Measurements from ENCODE around the gene TBC1D4.

DNA sequence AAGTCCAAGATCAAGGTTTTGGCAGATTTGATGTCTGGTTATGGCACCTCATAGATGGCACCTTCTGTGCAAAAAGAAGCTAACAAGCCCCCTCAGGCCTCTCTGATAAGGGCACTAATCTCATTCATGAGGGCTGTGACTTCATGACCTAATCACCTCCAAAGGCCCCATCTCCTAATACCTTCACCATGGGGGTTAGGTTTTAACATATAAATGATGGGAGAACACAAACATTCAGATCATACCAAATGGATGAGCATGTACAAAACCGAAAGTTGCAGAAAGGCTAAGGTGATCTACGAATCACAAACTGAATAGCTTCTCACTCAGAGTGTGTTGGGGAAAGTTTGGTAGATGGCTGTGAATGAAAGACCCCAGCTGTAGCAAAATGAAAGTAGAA lies 217.4 kb downstream of the TBC1D4 start:
- TF ChIP-seq KAT7 (CRISPR knock-in tag; IDR thresholded peaks at IDR 0.05; ENCODE audit: borderline replicate concordance) (no peak), BRF1 (IDR thresholded peaks at IDR 0.05; ENCODE audit: borderline replicate concordance, extremely low read depth, insufficient read length) (no peak), POLR2A (conservative IDR thresholded peaks at IDR 0.05) (no peak), SRF (CRISPR knock-in tag; IDR thresholded peaks at IDR 0.05) (no peak), FOSL1 (tag; conservative IDR thresholded peaks at IDR 0.05) (no peak), ZKSCAN8 (CRISPR knock-in tag; IDR thresholded peaks at IDR 0.05) (no peak), HNRNPUL1 (IDR thresholded peaks at IDR 0.05; ENCODE audit: low read length) (no peak), NR3C1 (CRISPR knock-in tag; IDR thresholded peaks at IDR 0.05) (no peak)
- TF ChIP-seq, protein P1, sequence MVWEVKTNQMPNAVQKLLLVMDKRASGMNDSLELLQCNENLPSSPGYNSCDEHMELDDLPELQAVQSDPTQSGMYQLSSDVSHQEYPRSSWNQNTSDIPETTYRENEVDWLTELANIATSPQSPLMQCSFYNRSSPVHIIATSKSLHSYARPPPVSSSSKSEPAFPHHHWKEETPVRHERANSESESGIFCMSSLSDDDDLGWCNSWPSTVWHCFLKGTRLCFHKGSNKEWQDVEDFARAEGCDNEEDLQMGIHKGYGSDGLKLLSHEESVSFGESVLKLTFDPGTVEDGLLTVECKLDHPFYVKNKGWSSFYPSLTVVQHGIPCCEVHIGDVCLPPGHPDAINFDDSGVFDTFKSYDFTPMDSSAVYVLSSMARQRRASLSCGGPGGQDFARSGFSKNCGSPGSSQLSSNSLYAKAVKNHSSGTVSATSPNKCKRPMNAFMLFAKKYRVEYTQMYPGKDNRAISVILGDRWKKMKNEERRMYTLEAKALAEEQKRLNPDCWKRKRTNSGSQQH (CRISPR knock-in tag; IDR thresholded peaks at IDR 0.05): no peak
- TF ChIP-seq, protein P2, sequence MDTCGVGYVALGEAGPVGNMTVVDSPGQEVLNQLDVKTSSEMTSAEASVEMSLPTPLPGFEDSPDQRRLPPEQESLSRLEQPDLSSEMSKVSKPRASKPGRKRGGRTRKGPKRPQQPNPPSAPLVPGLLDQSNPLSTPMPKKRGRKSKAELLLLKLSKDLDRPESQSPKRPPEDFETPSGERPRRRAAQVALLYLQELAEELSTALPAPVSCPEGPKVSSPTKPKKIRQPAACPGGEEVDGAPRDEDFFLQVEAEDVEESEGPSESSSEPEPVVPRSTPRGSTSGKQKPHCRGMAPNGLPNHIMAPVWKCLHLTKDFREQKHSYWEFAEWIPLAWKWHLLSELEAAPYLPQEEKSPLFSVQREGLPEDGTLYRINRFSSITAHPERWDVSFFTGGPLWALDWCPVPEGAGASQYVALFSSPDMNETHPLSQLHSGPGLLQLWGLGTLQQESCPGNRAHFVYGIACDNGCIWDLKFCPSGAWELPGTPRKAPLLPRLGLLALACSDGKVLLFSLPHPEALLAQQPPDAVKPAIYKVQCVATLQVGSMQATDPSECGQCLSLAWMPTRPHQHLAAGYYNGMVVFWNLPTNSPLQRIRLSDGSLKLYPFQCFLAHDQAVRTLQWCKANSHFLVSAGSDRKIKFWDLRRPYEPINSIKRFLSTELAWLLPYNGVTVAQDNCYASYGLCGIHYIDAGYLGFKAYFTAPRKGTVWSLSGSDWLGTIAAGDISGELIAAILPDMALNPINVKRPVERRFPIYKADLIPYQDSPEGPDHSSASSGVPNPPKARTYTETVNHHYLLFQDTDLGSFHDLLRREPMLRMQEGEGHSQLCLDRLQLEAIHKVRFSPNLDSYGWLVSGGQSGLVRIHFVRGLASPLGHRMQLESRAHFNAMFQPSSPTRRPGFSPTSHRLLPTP (IDR thresholded peaks at IDR 0.05; ENCODE audit: borderline replicate concordance, extremely low read depth, insufficient read length): no peak
- TF ChIP-seq, protein P3, sequence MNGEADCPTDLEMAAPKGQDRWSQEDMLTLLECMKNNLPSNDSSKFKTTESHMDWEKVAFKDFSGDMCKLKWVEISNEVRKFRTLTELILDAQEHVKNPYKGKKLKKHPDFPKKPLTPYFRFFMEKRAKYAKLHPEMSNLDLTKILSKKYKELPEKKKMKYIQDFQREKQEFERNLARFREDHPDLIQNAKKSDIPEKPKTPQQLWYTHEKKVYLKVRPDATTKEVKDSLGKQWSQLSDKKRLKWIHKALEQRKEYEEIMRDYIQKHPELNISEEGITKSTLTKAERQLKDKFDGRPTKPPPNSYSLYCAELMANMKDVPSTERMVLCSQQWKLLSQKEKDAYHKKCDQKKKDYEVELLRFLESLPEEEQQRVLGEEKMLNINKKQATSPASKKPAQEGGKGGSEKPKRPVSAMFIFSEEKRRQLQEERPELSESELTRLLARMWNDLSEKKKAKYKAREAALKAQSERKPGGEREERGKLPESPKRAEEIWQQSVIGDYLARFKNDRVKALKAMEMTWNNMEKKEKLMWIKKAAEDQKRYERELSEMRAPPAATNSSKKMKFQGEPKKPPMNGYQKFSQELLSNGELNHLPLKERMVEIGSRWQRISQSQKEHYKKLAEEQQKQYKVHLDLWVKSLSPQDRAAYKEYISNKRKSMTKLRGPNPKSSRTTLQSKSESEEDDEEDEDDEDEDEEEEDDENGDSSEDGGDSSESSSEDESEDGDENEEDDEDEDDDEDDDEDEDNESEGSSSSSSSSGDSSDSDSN (IDR thresholded peaks at IDR 0.05; ENCODE audit: borderline replicate concordance in 1 of 2, low read depth in 2 of 2, low read length in 2 of 2): no peak
- TF ChIP-seq, protein P4, sequence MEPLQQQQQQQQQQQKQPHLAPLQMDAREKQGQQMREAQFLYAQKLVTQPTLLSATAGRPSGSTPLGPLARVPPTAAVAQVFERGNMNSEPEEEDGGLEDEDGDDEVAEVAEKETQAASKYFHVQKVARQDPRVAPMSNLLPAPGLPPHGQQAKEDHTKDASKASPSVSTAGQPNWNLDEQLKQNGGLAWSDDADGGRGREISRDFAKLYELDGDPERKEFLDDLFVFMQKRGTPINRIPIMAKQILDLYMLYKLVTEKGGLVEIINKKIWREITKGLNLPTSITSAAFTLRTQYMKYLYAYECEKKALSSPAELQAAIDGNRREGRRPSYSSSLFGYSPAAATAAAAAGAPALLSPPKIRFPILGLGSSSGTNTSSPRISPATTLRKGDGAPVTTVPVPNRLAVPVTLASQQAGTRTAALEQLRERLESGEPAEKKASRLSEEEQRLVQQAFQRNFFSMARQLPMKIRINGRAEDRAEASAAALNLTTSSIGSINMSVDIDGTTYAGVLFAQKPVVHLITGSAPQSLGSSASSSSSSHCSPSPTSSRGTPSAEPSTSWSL (CRISPR knock-in tag; IDR thresholded peaks at IDR 0.05; ENCODE audit: borderline replicate concordance): no peak

Data from K562 (cell line).